Measurements from ENCODE around the gene SEZ6.
A peak's percentile ranks its signal among the peaks of the same experiment; 100 is the strongest.

Gene SEZ6

DNA sequence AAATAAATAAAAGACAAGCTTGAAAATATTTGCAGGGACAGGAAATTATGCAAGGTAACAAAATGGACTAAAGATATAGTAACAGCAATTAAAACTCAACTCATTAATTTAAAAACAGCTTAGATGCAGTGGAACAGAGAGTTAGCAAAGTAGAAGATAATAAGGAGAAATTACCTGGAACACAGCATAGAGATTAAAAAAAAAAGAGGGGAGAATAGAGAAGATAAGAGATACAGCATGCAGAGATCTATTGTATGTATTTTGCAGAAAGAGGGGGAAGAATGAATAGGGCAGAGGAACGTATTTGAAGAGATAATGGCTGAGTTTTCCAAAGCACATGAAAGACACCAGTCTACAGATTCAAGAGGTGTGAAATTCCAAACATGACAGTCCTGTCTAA, 28.7 kb upstream of the SEZ6 start:
- no peak for DNase-seq

DNA sequence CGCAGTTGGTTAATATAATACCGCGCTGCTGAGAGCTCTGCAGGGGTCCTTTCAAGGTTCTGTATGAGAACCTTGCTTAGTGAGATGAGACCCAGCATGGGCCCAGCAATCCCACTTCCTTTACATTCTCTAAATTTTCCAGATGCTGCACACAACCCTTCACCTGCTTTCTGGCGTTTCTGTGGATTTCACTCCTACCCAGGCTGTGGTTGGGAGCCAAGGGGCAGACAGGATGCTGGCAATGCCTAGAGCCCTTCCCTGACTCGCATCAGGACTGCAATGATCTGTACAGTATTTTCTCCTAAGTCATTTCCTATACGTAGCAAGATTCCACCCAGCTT, 27.0 kb upstream of the SEZ6 start:
- no peak for DNase-seq

DNA sequence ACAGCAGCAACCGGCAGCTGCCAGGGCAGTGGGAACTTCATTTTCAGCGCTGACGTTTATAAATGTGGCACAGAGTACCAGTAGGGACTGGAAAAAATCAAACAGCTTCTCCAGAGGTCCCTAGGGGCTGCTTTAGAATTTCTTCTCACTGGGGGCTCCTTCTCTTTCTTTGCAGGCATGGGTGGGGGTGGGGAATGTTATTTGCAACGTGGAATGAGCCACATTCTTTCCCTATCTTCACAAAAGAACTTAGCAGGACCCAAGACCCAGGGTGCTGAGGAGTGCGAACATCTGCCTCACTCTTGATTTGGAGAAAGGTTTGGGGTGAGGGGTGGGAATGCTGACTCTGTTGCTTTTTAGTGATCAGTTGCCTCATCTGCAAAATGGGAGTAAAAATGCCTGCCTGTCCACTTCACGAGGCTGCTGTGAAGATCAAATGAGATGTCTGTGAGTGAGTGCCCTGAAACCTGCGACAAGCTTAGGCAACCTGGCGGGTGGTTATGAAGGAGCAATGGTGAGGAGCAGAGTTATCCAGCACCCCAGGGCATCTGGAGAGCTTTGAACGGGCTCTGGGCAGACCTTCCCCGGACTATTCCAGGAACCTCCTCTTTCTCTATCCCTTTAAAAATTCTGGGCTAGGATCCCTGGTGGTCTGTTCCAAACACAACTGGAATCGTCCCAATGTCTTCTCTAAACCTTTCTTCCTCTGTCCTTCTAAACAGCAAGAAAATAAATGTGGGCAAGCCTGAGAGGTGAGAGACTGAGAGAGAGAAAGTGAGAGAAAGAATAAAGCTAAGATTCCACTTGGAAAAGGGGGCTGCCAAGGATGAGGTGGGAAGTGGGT, 26.4 kb upstream of the SEZ6 start:
- DNase-seq, result peak; percentile 15

DNA sequence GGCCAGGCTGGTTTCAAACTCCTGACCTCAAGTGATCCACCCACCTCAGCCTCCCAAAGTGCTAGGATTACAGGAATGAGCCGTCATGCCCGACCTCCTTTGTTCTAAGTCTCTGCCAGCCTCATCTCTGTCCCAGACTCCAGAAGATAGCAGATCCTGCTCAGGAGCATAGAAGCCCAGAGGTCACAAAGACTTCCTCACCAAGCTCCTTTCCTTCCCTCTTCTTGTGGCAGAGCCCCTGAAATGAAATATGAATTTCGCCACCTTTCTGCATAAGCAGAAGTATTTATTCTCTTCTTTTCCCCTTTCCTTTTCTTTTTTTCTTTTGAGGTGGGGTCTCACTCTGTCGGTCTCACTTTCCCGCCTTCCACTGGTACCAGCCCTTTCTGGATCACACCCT, 25.7 kb upstream of the SEZ6 start:
- no peak for DNase-seq

DNA sequence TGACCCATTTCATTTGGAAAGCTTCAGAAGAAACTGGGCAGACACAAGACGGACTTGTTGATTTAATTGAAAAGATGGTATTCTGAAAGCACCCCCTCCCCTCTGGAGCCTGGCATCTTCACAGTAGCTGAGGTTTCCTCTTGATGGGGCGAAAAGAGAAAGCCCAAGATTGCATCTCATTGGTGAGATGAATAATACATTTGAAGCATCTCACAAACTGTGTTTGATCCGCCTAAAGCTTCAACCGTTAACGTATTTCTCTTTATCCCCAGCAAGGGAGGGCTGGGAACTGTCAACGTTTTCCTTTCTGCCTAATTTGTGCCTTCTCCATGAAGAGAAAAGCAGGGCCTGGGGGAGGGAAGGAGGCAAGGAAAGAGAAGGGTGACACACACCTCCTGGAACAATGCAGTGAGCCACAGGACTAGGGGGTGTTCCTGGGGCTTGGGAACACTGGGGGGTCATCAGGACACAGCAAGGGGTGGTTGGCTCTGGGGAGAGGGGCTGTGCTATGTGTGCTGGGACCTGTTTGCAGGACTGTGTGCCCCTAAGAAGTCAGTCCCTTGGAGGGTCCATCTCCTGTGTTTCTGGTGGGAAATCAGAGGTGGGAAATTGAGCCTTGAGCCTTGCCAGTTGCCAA, 18.6 kb upstream of the SEZ6 start:
- DNase-seq, result no peak

DNA sequence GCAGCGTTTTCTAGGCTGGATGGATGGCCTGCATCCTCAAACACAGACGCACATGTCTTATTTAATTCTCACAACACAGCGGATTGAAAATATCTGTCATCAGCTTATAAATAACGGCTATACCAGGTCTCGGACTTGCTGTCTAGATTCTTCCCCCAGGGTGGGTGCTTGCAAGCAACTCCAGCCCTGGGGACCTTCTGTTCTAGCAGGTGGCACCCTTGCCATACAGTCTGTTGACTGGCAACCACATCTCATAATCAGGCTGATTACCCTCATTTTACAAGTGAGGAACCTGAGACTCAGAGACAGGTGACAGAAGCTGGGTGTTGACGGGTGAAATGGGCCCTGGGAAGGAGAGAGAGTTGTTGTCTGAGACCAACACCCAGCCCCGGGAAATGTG, 16.2 kb upstream of the SEZ6 start:
- no peak for DNase-seq

DNA sequence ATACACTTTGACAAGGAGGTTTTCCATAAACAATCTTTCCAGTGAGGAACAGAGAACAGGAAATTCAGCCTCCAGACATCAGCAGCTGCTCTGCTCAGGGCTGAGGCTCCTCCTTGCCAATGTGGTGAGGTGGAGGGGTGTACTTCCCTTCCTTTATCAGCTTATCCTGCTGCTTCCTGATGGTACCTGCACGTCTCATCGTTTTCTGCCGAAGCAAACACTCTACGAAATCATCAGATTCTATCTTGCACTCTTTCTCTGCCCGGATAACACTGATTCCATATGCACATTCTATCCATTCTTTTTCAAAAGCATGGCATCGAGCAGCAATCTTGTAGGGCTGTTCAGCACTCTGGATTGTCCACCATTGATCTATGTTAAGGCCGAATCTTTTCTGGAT, 15.4 kb upstream of the SEZ6 start:
- DNase-seq, result no peak

DNA sequence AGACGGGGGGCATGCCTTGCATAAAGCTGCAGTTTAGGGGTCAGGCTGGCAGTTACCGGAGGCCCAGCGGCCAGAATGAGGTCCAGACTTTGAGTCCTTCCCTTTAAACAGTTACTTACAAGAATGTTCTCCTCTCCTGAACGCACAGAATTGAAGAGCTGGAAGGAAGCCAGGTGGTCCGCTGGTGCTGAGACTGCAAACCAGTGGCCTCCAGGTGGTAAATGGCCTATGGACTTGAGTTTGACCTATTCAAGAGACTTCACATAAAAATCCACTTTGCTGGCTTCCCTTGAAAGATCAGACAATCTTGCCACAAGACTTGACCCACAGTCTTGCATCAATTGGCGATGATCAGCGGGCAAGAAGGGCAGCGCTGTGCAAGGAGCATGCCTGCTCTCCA, 14.7 kb upstream of the SEZ6 start:
- no peak for DNase-seq

DNA sequence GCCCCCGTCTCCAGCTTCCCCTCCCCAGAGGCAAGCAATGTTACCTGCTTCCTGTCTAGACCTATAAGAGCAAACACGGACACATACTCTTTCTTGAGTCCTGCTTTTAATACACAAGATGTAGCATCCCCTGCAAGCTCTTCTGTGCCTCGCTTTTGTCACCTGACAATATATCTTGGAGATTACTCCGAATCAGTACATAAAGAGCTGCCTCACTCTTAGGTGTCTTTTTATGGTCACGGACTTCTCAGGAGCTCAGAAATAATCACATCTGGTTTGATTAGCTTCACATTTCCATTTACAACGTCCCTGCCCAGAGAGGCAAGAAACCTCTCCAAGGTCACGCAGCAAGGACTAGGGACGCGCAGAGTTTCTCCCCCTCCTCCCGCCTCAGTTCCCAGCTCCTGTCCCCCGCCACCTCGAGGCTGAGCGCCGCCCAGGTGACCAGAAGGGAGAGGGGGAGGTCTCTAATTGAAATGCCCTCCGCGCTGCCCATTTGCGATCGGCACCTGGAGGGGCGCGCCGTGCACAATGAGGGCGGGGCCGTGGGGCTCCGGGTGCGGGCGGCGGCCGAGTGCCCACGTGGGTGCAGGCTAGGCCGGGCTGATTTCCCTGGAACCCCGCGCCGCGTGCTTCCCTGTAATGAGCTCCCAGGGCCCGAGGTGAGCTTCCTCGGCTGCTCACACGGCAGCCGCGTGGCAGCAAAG, 13.8 kb upstream of the SEZ6 start:
- DNase-seq, result no peak

DNA sequence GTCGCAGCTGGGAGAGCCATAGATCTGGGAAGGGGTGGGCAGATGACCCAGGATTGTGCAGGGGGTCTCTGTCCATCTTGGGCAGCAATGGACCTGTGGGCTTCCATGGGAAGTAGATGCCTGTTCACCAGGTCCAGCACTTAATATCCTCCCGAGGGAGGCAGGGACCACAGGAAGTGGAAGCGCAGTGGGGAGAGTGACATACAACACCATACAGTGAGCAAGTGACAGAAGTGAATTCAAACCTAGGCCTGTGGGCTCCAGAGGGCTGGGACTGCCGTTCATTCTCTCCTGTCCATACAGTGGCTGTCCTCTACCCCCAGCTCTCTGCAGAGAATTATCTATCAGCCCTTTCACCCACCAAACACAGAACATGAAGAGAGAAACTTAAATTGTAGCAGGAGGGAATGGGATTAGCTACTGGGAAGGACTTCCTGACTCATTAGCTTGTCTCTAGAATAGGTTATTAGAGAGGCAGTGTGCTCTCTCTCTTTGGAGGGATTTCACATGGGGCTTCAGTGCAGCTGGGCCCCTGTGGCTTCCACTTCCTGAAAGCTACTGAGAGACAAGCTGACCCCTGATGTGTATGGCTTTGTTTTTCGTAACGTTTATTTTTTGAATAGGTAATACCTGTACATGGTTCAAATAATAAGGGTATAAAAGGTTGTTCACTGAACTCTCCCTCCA, 13.1 kb upstream of the SEZ6 start:
- no peak for DNase-seq

DNA sequence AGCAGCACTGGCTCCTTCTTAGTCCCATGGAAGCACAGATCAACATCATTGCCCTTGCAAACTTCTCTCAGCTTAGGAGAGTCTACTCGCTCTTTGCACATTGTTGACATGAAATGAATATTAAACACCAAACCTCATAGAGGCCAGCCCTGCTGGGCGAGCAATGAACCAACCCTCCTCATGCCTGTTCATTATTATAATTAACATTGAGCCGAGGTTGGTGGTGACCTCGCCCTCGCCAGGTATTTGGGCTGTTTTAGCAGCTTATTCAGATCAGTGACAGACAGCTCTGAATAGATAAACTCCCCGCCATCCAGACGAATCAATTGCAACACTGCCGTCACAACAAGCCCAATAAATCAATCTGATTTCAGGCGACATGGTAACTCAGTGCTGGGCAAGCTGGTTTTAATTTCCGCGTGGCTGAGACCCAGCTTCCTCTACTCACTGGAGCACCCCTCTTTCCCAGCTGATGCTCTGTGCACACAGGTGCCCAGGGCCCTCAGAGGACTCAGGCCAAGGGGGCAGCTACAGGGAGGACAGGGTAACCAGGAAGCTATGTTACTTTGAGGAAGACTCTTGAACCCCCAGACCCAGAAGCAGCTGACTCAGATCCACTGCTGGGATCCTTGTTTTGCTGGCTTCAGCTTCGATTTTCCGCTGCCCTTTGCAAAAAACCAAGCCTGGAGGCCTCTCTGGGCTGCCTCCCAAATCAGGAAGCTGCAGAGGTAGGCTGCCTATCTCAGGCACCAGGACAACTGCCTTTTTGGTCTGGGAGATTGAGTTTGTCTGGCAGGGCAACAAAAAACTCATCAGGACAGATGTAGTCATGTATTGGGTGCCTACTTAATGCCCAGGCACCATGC, 10.7 kb upstream of the SEZ6 start:
- no peak for DNase-seq

DNA sequence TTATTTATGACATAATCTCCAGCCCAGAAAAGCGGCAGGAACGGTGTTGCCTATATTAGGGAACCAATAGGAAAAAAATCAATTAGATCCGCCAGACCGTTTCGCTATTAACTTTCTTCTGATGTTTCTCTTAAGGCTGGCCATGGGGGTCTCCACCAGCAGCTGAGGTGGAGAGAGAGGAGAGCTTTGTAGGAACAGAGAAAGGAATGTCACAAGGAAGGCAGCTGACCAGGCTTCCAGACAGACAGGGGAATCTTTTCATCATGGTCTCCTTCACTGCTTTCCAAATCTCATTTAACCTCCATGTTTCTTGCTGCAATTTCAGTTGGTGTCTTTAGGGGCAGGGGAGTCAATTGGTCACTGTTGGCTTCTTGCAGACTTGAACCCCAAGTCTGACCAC, 8.9 kb upstream of the SEZ6 start:
- no peak for DNase-seq

DNA sequence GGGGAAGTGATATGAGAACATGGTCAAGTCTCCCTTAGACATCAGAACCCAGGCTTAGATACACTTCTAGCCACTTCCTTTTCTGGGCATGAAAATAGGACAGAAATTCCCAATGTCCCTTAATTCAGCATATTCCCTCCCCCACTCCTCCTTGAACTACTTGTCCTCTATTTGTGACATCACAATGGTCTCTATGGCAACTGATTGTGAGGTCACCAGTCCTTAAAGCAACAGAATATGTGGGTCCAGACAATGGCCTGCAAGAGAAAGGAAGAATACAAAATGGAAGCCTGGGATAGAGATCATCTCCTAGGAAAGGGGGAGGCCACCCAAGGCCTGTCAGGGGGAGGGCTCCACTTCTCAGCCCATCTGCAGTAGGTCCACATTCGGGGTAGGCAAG, 6.7 kb upstream of the SEZ6 start:
- no peak for DNase-seq

DNA sequence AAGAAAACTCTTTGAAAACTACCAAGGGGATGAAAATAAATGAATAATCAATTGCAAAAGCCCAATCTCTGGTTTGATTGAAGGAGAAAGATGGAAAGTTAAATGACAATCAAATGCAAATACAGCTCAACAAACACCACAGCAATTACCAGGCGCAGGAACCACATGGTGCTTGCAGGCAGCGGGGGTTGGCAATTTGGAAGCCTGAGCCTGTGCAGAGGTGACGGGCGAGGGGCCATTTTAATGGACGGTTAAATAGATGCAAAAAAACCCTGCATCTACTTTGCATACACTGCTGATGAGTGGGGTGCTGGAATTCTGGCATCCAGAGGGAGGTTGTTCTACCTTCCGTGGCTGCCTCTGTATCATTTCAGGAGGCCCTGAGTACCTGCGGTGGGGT, 4.8 kb upstream of the SEZ6 start:
- DNase-seq, result no peak

DNA sequence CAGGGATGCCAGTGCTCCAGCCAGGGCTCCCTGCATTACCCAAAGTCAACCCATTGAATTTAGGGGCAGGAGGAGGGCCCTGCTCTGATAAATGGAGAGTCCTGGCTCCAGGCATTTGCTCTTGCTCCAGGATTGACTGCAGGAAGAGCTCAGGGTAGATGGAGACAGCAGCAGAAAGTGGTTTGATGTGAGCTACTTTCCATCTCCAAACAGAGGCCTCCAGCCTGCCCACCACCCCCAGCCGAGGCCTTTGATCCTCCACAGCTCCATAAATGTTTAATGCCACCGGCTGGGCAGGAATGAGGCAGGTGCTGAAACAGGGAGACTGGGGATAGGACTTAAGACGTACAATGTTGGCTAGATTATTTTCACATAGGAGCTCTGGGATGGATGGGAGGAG, 4.3 kb upstream of the SEZ6 start:
- DNase-seq, result no peak

DNA sequence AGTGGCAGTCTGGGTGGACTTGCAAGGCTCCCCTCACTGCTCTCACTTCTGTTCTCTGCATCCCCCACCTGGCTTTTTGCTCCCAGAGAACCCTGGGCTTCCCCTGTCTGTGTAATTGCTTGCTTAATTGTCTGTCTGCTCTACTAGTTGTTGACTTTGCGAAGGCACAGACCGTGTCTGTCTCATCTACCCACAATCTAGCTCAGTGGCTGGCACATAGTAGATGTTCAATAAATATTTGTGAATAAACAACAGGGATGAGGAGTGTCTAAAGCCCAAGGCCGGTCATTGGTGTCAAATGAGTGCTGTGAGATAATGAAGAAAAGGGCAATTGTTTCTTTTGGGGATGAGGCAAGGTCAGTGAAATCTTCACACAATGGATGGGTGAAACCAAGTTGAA, 2.8 kb upstream of the SEZ6 start:
- DNase-seq, result no peak

DNA sequence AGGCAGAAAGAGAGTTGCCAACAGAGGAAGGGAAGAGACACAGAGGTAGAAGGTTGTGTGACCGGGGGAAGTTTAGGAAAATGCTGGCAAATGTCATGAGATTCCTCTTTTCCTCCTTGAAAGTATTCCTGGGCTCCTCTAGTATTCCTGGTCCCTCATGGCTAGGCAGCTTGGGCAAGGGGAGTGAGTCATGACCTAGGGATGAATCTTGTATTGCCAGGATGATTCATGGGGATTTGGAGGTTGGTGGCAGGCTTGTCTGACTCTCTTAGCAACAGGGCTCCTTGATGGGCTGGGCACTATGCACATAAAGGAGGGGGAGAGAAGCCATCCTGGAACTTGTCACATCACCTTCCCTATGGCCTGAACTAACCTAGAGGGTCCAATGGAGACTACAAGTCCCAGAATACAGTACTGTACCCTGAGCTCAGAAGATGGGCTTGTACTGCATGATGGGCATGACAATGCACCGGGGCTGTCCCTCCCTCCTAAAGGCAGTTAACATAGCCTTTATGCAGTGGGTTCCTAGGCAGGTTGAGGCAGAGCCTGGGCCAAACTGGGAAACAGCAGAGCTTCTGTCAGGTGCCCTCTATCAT, 2.1 kb upstream of the SEZ6 start:
- DNase-seq, result peak; percentile 64

DNA sequence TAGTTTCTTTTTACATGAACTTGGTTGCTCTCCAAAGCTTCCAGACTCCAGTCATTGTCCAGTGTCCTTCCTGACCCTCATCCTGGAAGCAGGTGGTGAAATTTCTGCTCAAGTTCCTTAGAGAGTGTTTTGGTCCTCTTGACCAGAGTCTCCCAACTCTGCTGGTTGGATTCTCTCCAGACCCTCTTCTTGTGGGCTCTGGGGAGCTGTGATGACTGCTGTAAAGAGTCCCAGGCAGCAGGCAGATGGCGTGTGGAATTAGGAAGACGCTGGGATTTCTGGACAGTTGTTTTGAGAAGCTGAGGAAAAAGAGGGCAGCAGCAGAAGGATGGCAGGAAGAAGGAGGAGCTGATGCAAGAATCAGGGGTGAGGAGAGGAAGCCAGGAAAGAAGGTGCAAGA, 1.6 kb upstream of the SEZ6 start:
- no peak for DNase-seq

DNA sequence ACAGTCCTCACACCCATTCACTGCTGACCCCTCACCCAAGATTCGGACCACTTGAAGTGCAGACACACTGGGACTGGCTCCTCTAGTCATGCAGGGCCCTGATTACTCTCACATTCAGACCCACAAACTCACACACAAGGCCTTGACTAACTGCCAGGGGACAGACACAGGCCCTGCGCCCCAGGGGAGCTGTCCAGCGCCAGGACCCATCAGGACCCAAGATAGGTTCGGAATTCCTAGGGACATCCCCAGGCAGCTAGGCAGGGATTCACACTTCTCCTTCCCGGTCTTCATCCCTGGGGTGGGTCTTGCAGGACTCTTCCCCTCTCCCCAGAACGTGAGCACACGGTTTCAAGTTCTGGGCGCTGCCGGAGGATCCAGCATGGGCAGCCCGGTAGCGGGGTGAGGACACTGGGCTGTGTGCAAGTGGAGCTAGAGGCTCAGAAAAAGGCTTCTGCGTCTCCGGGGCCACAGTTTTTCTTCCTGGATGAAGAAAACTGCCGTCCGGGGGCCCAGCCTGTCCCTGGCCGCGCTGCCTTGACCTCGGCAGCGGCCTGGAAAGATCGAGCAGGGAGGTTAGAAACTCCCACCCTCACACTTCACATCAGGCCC, 1.6 kb downstream of the SEZ6 start:
- DNase-seq, result peak; percentile 26

DNA sequence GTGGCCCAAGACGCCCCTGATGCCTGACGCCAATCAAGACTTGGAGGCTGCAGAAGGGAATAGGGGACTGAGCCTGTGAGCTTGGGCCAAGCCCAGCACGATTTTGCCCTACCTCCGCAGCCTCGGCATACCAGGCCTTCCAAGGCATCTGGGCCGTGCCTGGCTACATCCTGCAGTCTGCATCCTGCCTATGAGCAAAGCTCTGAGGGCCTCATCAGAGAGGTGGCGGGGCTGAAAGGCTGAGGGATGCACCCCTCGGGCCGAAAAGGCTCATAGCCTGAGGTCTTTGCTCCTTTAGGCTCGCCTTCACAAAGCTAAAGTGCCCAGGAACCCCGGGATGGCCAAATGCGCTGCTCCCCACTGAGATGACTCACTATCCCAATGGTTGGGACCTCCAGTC, 2.5 kb downstream of the SEZ6 start:
- DNase-seq, result no peak

DNA sequence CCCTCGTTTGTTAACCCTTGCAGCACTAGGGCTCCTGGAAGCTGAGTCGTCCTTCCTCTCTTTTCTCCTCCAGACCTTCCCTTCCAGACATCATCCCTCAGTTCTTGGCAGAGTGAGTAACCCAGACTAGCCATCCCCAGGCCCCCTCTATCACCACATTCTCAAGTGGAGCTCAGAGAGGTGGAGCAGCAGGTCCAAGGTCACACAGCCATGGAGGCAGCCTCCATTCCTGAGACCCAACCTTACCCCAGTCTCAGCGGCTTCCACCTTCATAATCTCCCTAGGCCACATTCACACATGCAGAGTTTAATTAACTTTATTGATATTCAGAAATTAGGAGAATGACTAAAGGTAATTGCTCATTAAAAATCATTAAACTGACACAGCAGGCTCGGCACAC, 3.0 kb downstream of the SEZ6 start:
- DNase-seq, result no peak

DNA sequence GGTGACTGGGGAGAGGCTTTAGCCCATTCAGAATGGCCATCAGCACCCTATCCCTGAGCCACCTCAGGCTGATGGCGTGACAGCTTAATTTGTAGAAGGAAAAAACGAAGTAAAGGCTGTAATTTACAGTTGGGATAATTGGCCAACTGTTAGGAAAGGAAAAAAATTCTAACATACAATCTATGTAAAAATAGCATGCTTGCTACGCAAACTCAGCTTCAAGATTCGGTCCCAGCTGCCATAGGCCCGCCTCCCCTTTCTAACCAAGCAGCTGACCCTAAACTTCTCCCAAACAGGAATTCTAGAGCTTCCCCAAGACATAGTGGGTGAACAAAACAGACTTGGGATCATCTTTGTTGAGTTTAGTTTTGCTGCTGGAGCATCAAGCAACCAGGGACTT, 4.9 kb downstream of the SEZ6 start:
- DNase-seq, result no peak
